NCI-H1417 treated with DMSO at 0.1 percent for 48 hours (cell line): ENCODE results near the gene SPTB.
"Not testable (repeated sequence)": the region's sequence is repeated elsewhere in the genome, so short reads cannot be mapped to it uniquely, and the experiment has no call there.

ENCODE experiments used
- DNase-seq: peaks from one replicate; lab custom pipeline; 2025; lab: John Stamatoyannopoulos, UW

SPTB gene

DNA sequence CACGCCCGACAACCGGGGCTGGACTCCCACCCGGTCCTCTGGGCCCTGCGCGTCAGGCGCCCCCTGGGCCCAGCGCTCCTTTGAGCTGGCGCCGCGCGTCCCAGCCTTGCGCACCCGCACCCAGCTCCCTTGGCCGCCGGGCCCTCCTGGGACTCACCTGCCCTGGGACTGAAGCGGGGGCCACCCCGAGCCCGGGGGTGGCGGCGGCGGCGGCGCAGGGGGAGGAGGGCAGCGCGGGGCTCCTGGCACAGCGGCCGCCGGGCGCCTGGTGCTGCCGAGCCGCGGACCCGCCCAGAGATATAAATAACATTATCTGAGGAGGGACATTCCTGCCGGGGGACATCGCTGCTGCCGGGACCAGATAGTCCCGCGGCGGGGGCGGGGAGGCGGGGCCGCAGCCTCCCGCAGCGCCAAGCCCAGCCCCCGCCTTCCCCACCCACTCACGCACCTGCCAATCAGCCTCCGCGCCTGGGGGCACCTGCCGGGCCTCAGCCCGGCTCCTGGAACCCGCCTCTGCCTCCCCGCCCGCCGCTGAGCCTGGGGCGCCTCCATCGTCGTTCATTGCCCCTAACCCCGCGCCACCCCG lies at the start of gene SPTB:
Gene SPTB, minus strand, starts transcription at position 273 of the 586 bp plus-strand sequence. CDS start 56,813 bp downstream, outside the sequence.
- no peak for DNase-seq

DNA sequence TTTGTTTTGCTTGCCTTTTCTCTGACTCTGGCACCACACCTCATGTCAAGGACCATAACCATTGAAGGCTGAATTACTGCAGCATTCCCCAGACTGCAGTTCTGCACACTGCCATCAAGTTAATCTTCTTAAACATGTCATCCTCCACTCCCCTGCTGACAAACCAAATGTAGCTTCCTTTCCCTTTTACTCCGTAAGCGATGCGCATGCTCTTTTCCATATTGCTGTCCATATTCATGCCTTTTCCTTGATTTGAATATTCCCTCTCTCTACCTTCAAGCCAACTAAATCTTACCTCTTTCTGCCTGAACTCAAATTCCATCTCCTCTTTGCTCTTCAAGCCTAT lies 49.3 kb upstream of the SPTB start:
- DNase-seq: no peak

DNA sequence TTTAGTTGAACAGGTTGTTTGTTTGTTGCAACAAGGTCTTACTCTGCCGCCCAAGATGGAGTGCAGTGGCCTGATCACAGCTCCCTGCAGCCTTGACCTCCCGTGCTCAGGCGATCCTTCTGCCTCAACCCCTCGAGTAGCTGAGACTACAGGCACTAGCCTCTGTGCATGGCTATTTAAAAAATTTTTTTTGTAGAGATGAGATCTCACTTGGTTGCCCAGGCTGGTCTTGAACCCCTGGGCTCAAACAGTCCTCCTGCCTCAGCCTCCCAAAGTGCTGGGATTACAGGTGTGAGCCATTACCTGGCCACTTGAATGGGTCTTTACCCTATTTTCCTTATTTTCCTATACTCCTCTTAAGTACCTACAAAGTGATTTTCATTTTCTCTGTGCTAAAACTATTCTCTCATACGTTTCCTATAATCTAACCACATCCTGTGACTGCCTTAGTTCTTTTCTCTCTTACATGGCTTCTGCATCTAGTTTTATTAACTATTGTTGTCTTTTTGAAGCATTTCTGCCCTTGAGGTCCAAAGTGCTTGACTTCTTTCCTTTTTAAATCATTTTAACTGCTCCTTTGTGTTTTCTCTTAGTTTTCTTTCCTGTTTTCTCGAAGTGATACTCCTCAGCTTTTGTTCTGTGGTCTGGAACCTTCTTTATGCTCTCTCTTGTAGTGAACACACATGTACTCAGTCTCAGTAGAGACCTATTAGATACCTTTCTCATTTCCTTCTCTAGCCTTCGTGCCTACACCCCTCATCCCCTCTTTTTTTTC lies 48.7 kb upstream of the SPTB start:
- DNase-seq: no peak

DNA sequence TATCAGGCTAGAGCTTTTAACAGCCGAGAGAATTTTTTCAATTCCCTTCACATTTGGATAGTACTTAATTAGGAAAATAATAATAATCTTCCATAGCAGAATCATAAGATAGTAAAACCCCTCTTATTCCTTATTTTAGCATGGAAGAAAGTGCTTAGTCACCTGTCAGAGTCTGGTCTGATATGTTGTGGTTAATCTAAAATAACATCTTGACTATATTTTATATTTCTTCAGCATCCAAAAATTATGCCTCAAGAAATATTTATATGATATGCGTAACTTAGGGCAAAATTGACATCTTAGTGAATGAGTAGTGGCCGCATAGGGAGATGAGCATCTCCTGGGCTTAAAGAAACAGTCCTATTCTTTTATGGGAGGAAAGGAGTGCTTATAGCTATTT lies 47.3 kb upstream of the SPTB start:
- DNase-seq: no peak

DNA sequence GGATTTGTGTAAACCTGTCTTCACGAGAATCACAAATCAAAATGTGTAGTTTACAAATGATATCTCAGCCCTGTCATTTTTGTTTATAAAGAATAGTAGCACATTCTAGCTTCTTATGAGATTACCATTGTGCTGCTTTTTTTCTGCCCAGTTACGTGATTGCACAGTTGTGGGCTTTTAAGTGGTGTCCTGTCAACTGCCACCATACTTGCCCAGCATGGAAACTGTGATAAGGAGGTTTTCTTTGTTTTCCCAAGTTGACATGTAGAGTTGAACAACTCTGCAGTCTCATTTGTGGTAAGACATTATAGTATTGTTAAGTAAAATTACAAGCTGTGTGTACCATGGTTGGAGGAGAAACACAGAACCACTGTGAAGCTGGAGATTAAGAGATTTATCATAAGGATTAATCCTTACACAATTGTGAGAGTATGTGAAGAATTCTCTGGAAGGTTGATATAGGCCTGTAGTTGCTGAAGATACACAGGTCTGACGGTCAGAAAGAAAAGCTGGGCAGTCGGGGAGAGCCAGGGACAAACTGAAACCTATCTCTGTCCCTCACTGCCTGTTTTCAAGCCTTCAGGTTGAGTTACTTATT lies 46.8 kb upstream of the SPTB start:
- no peak for DNase-seq

DNA sequence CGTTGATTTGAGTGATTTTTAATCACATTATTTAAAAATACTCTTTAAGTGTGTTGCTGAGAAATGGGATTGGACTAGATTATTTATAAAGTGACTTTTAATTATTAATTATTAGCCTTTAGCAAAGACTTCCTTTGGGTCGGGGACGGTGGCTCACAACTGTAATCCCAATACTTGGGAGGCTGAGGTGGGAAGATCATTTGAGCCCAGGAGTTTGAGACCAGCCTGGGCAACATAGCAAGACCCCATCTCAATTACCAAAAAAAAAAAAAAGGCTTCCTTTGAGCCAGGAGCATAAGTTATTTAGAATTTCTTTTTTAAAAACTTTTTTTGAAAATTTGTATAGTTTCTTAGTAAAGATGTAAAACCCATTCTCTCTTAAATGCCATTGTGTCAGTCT lies 43.3 kb upstream of the SPTB start:
- DNase-seq: no peak

DNA sequence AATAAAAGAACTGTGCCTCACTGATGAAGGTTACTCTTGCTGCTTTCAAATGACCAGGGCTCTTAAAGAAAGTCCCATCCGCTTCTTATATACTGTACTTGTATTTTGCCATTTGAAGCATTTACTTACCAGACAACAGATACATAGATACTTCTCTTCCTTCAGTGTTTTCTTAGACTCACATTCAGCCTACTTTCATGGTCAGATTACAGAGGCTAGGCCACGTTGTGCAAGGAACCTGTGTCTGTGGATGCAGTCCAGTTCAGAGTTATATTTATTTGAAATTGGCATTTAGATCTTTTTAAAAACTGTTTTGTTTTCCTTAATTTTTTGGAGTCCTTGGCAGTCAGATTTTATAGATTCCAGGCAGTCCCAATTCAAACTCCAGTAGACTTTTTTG lies 40.8 kb upstream of the SPTB start:
- no peak for DNase-seq

DNA sequence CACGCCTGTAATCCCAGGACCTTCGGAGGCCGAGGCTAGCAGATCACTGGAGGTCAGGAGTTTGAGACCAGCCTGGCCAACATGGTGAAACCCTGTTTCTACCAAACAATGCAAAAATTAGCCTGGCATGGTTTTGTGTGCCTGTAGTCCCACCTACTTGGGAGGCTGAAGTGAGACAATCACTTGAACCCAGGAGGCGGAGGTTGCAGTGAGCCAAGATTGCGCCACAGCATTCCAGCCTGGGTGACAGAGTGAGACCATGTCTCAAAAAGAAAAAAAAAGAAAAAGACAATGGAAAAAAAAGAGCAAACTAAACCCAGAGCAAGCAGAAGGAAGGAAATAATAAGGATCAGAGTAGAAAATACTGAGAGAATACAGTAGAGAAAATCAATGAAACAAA lies 39.9 kb upstream of the SPTB start:
- DNase-seq: no peak

DNA sequence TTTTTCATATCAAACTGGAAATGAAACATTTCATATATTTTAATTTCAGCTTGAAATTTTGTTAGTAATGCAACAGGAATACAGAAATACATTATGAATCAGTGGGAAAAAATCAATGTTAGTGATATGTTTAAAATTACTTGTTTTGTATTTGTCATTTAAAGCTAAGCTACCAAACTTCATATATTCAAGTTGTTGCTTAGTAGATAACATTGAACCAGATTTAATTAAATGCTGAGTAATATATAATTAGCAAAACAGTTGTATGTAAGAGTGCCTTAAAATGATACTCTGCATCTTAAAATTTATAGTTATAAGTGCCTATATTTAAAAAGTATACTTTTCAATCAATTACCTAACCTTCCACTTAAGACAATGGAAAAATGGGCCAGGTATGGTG lies 39.5 kb upstream of the SPTB start:
- DNase-seq: no peak

DNA sequence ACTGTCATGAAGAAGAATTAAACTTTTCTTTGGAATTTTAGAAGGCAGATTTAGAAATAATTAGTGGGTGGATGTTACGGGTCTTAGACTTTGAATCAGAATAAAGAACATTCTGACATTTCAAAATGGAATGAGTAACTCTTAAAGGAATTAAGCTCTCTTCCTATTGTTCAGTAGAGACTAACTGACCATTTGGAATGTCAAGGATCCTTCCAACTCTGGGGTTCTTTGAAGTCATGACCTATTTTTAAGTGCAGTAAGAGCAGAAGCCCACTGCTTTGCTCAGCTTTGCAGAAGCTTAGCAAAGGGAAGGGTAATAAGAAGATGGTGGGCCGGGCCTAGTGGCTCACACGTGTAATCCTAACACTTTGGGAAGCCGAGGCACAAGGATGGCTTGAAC lies 38.5 kb upstream of the SPTB start:
- no peak for DNase-seq

DNA sequence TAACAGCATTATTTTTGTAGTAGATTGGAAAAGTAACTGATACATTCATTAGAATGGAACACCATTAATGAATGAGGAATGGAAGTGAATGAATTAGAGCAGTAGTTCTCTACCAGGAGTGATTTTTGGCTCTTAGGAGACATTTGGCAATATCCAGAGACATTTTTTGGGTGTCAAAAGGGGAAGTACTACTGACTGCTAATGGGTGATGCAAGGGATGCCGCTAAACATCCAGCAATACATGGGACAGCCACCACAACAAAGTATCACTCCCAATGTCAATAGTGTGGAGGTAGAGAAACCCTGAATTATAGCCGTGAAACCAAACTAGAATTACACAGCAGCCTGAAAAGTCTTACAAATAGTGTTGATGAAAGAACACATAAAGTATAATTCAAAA lies 36.1 kb upstream of the SPTB start:
- DNase-seq: no peak

DNA sequence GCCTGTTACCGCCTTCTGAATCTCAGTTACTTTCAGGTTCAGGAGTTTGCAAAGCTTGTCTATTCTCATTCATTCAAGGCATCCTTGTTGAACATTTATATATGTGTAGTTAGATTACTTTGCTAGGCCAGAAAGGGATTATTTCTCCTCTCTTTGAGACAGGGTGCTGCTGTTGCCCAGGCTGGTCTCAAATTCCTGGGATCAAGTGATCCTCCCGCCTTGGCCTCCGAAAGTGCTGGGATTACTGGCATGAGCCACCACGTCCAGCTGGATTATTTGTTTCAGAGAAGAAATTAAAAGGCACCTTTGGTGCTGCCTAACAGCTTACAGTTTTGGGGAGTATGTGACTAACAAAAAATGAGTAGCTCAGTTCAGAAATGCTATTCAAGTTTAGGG lies 35.3 kb upstream of the SPTB start:
- DNase-seq: no peak

DNA sequence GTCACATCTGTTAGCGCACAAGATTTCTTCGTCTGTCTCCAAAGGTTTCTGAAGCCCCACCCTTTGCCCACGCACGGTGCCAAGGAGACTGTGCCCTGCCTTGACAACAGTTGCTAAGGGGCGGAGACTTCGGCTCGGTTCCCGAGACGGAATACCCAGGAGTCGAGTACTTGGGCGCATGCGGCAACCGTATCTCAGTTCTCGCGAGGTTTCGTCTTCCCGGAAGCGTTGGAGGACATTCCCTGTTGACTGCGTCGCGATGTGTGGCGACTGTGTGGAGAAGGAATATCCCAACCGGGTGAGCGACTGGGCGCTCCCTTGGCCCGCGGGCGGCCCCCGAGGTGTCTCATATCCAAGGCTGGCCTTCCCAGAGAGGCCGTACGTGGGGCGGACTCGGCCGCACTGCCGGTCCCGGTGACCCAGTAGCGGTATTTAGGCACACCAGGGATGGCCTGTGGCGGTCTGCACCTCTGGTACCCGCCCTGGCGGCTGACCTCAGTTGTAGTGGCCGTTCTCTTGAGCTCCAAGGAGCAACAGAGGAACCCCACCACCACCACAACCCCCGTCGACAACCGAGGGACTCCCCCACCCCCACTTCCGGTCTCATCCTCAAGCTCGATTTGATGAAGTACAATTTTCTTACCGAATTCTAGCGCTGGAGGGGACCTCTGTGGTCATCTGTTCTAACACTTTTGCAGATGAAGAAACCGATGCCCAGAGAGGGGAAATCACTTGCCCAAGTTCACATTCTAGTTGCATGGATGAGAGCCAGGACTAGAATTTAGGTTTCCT lies 34.7 kb upstream of the SPTB start, which contains the start of gene CHURC1:
Gene CHURC1, plus strand, starts transcription at position 219 of the 792 bp plus-strand sequence. Its CDS starts 41 bp downstream, at position 260.
- peak; percentile 76 for DNase-seq

DNA sequence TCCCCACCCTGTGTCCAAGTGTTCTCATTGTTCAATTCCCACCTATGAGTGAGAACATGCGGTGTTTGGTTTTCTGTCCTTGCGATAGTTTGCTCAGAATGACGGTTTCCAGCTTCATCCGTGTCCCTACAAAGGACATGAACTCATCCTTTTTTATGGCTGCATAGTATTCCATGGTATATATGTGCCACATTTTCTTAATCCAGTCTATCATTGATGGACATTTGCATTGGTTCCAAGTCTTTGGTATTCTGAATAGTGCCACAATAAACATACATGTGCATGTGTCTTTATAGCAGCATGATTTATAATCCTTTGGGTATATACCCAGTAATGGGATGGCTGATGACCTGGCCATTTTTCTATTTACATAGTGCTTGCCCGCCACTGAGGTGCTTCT lies 33.8 kb upstream of the SPTB start:
- DNase-seq: not testable (repeated sequence)

DNA sequence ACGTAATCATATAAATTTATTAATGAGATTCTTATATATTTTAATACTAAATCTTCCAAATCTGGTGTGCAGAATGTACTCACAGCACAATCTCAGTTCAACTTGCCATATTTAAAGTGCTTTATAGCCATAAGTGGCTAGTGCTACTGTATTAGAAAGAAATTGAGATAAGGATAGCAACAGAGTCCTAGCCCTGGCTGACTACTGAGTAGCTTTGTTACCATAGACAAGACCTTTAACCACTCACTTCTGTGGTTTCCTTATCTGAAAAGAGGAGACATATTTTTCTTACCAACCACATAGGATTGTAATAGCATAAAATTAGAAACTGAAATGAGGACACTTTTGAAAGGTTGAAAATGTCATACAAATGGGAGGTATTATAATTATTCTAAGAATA lies 32.6 kb upstream of the SPTB start:
- DNase-seq: no peak

DNA sequence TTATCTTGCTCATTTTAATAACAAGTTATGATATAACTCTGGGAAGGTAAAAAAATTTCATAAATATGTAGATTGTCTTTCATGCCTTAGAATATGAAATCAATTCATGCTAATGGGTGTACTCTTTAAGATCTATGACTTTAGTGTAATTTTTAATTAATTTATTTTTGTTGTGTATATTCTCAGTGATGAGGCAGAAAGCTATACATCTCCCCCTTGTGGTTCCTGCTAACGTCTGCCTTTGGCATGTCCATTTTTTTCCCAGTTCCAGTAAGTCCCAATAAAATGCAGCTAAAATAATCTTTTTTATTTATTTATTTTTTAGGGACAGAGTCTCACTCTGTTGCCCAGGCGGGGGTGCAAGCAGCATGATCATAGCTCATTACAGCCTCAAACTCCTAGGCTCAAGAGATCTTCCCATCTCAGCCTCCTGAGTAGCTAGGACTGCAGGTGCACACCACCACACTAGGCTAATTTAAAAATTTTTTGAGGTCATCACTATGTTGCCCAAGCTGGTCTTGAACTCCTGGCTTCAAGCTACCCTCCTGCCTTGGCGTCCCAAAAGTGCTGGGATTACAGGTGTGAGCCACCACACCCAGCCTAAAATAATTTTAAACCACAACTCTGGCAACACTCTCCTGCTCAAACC lies 31.3 kb upstream of the SPTB start:
- DNase-seq: no peak

DNA sequence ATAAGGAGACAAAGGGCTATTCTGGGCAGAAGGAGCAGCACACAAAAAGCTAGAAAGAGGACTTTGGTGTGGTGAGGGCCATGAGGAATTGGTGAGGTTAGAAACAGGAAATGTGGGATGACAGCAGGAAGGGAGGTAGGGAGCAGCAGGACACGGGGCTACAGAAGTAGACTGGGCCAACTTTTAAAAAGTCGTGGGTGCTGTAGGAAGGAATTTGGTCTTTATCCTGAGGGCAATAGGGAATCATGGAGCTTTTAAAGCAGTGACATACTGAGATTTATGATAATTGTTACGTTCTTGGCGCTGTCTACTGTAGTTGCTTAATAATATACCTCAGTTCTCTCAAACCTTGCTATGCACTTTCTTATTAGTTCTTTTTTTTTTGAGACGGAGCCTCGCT lies 26.3 kb upstream of the SPTB start:
- DNase-seq: no peak

DNA sequence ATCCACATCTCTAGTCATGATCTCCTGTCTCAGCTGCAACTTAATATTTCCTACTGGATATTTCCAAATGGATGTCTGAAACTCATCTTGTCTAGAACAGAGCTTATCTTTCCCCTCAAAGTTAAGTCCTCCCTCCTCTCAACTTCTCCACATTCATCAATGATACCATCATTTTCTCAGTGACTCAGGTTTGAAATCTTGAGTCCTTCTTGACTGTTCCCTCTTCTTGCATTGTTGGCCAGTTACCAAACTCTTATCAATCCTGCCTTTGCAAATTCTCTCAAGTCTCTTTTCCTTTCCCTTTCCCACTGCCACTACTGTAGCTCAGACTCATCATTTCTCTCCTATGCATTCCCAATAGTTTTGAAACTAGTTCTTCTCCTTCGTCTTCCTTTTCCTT lies 20.3 kb upstream of the SPTB start:
- DNase-seq: no peak

DNA sequence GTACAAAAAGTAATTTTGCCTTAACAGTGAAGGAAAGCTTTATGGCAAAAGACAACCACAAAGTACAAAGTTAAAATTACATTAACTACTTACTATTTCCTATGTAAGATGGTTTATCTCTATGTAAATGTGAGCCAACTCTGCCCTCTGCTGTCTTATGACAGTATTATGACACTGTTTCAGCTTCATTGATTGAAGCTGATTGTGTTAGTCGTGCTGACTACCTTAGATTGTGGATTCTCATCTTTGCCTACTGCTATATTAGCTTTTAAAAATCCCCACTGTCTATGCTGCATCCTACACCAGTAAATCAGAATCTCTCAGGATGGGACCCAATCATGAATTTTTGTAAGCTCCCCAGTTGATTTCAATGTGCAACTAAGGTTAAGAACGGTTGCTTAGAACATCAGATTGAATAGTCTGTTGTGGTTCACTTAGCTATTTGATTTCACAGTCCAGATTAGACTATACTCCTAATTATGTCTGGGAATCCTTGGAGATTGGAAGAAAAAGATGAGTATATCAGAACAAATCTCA lies 12.2 kb upstream of the SPTB start:
- DNase-seq: no peak

DNA sequence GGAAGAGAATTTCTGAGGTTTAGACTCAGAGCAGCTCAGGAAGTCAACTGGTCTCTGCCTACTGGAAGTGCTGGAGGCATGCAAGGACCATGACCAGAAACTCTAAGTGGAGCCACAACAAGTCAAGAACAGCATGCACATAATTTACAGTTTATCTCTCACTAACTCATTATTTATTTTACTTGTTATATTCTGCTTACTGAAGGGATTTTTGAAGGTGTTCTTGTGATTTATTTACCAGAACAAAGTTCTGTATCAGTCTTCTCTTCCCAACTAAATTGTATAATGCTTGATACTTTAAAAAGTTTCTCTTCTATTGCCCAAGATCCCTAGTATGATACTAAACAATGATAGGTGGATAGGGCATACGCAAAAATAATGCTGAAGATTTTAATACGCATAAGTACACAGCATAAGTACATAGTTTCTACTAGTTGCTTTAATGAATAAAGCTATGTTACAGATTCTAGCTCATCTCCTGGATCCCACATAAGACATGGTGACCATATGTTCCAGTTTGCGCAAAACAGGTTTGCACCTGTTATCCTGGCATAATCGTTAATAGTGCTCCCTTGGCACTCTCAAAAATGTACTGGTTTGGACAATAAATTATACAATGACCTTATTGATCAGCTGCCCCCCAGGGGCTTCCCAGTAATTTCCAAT lies 11.6 kb upstream of the SPTB start:
- no peak for DNase-seq

DNA sequence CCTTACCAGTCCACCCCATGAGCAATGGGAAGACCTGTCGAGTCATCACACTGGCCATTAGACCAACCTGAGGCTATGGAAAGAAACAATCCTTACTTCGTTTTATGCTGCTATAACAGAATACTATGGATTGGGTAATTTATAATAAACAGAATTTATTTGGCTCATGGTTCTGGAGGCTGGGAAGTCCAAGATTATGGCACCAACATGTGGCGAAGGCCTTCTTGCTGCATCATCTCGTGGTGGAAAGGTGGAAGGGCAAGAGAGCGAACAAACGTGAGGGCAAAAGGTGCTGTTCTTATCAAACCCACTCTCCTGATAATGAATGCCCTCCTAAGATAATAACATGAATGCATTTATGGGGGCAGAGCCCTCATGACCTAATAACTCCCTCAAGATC lies 9.6 kb upstream of the SPTB start:
- no peak for DNase-seq
